Glomerular endothelial cell (primary cell): ENCODE measurements around the gene EPS15. TPM values are rescaled to one million over a fixed set of nuclear protein-coding genes. Genes with fewer than 3 reads are reported as not detected.
"Not testable (repeated sequence)": the region's sequence is repeated elsewhere in the genome, so short reads cannot be mapped to it uniquely, and the experiment has no call there.

ENCODE experiments used
- DNase-seq: peaks from one replicate; pipeline ENCODE4 v3.0.0-alpha.2; 2011; ENCODE audit warnings: low read depth, low spot score; ENCODE audit errors: extremely low read depth
- total RNA-seq: library from RNA; depleted of rRNA; stranded (reverse); fragments of >200 nt; gene quantifications from 2 replicates; pipeline ENCODE4 v1.2.3, GENCODE V29; 2015

Gene EPS15
- total RNA-seq, 1 donor from 2014 or later: 37.7 TPM

DNA sequence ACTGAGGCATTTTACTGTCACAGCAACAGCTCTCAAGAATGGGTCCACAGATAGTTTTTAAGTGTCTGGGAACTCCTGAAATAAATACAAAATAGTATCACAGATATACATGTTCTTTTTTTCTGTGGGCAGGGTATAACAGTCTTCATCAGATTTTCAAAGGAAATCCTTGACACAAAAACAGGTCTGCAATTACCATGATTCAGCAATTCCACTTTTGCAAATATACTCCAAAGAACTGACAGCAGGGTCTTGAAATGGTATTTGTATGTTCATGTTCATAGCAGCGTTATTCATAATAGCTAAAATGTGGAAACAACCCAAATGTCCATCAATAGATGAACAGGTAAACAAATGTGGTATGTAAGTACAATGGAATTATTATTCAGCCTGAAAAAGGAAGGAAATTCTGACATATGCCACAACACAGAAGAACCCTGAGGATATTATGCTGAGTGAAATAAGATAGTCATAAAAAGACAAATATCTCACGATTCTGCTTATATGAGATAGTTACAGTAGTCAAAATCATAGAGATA, 85.0 kb downstream of the EPS15 start:
- DNase-seq: no peak

DNA sequence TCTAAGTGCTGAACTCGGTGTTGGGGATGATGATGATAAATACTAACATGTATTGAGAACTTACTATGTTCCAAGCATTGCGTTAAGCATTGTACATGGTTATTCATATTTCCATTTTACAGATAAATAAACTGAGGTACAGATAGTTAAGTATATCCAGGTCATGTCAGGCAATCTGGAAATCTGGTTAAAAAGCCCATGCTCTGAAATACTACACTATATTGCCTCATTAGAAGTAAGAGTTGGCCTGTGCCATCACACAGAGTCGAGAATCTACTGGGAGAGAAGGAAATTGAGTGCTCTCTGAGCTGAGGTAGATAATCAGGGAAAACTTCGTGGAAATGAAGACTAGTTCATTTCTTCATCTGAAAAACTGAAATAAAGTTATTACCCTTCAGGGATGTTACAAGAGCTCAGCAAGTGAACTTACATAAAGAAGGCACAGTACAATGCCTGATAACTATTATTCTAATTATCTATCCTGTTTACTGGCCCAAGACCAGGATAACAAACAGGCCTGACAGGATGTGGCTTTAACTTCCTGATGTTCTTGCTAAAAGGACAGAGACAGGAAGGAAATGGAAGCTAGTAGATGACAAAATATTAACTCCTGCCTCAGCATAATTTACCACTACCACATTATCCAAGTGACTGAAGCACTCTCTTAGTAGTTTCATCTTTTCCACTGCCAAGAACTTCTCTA, 85.6 kb downstream of the EPS15 start:
- DNase-seq: no peak

DNA sequence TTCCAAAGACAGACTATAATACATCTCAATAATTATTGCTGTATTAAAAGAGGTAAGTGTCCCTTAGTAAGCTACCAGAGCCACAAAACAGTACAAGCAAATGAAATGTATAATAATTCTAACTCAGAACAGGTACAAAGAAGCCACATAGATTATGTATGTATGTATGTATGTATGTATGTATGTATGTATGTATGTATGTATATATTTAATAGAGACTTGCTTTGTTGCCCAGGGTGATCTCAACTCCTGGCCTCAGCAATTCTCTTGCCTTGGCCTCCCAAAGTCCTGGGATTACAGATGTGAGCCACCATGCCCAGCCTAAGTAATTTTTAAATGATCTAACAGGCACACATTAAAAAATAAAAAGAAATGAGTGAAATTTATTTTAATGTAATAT, 86.9 kb downstream of the EPS15 start:
- no peak for DNase-seq

DNA sequence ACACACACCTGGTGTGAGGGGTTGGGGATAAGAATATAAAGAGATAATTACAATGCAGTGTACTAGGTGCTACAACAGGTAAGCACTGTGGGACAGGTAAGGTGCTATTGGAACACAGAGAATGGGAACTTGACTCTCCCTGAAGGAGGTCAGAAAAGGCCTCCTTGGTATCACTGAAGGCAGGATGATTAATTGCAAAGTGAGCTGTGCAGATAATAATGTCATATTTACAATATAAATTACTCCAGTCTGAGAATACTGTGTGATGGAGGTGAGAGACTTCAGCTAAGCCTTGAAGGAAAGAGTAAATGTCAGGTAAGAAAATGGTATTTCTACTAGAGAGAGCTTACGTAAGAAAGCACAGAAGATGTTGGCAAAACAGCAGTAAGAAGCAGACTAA, 91.6 kb downstream of the EPS15 start:
- no peak for DNase-seq

DNA sequence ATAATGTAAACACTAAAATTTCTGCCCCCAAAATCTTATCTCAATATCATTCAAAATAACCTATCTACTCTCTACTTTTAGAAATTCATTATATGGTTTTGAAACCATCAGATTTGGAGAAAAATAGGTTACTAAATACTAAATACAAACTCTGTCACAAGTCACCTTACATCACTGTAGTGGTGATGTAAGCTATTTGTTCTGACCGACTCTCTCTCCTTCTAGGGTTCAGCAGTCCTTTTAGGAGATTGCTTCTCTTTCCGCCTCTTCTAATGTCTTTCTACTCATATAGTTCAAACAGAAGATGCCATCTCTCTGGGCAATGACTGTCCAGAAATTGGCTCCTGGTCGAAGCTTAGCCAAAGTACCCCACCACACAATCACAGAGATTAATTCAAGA, 93.1 kb downstream of the EPS15 start:
- no peak for DNase-seq

DNA sequence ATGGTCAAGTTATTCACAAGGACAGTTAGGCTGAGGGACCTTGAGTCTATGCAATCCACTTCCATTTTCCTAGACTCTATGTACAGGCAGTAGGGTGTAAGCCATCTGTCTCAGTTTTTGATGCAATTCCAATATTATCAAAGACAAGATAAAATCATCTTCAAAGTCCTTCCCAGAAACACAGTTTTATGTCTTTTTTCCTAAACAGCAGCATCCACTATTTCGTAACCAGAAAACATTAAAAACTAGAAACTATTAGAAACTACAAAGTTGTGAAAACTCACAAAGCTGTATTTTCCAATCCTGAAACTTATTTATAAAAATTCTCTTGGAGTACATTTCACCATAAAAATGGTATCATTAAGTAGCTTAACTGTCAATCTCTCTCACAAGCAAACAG, 93.8 kb downstream of the EPS15 start:
- no peak for DNase-seq

DNA sequence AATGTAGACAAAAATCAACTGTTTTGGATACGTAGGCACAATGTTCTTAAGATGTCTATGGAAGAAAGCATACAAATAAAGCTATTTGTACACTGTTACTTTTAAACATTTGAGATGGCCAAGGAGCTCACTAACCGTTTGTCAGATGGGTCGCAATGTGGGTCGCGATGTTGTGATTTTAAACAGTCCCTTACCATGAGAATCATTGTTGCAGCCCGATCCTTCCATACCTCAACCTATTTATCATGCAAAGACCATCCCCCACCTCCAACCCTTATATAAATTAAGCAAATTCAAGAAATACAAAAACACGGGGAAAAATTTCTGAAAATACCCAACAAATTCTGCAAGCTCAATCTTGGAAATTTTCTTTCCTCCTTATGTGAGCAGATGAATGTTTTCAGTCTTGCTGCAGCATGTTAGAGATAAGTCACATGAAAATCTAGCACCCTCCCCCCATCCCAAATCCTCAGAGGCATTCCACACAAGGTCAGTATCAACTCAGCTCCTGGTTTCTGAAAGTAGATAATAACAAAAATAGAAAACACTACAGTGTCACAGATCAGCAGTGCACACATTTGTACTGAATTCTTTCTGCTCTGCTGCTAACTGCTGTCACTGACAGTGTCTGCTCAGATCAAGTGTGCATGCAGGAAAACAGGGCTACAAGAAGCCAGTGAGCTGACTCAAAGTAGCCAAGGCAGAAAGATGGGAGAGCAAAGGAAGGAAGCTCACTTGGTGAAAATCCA, 95.8 kb downstream of the EPS15 start:
- no peak for DNase-seq

DNA sequence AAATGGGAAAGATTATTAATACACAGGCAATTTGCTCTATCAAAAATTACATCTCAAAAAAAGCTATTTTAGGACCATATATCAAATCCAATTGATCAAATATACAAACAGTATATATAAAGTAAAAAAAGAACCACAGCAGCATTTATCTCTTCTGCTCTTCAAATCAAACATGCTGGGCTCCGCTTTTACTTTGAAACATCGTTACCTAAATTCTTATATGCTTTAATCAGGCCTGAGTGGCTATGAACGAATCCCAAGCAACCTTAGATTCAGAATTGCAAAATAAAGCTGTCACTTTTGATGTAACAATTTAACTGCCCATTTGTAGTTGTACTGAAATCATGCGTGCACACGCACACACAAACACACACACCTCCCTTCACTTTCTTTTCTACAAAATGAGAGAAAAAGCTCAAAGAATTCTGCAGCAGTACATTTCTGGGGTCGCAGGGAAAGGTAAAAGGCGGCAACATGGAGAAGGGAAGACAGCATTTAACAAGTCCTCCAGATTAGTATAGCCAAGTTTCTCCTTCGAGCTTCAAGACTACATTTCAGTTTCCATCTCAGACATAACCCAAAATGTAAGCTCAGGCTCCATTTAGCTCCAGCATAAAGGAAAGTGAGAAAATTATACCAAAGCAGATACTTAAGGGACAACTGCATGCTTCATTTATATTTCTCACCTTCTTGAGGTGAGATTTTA, 96.5 kb downstream of the EPS15 start:
- no peak for DNase-seq

DNA sequence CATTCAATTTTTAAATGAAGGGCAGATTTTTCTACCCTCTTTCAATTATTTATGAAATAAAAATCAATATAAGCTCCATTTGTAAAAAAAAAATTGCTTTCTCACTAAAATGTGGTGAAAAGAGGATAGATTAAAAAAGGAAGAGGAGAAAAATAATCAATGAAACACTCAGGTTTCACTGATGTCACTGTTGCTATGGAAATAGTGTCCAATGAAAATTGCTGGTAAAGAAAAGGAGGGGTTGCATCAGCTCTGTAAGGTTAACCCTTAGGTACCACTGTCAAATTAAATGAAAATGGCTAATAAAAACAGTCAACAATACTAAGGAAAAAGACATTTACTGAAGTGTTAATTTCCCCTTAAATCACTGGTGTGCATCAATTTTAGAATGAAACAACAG, 97.1 kb downstream of the EPS15 start:
- no peak for DNase-seq

DNA sequence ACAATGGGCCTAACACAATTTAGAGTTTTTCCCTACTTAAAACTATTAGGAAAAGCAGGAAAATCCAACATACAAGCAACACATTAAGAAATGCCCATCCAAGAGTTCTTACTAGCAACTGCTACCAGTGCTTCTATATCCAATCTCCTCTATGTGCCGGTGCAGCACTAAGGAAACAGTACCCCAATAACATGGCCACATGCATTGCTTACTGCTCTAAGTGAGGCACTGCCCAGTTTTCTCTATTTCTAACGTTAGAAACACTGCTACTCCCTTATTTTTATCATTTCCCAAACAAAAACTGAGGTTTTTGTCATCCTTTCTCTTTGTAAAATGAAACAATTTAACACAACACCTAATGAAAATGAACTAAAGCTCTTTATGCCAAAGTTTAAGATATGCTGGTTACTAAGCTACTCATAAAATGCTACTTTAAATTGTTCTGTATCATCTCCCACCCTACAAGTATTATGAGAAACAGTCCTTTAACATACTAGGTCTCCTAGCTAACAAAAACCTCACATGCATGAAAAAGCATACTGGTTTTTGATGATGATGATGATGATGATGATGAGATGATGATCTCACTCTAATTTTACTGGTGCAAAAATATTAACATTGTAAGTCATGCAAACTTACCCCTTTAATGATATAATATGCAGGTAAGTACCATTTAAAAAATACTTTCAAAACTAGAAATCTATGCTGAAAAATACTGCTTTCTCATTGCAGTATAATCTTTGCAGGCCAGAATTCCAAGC, 98.0 kb downstream of the EPS15 start:
- DNase-seq: no peak

DNA sequence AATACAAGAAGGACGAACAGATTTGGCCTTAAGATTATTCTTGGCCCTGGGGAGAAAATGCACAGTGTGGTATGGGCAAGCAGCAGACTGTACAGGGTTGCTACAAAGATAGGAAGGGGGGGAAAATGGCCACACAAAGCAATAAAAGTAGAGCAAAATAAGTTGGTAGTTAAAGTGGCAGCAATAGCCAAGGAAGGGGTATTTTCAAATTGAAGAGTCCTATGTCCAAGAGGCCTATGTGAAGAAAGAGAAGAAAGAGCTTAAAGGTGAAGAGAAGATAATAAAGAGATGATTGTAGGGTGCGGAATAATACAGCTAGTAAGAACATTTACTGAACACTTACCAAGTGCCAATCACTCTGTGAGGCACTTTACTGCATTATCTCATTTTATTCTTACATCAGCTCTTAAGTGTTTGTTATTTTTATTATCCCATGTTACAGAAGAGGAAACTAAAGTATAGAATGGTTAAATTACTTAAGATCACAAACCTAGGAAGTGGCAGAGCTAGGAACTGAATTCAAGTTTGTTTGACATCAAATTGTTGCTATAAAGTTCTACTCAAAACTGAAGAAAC, 100.6 kb downstream of the EPS15 start:
- no peak for DNase-seq

DNA sequence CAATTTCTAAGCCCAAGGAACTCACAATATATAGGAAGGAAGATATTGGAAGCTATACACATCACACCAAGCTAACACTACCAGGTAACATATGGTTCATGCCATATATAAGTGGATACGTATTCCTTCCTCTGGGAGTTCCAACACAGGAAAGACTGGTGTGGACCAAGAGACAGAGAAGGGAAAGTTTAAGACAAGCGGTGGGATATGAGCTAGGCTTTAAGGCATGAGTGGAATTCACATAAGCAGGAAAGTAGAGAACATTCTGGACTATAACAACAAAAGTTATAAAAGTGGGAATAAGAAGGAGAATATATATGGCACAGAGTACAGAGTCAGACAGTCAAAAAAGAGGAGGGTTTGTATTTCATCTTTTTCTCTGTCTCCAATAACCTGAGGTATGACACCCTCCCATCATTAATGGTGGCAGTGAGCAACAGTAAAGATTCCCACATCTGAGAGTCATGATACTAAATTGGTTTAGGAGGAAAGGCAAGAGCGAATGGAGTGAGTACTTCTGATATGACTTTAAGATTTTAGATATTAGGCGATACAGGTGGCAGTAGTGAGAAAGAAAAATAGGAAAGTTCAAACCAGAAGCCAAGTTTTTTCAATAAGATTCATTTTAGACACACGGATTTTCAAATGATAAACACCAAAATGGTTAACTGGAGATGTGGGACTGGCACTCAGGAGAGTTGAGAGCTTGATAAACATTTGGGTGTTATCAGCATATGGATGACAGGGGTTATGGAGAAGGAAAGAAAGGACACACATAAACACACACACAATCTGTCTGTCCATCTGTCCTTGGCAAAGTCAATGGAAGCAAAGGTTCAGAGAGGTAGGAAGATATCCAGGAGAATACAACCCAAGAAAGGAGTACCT, 101.3 kb downstream of the EPS15 start:
- no peak for DNase-seq

DNA sequence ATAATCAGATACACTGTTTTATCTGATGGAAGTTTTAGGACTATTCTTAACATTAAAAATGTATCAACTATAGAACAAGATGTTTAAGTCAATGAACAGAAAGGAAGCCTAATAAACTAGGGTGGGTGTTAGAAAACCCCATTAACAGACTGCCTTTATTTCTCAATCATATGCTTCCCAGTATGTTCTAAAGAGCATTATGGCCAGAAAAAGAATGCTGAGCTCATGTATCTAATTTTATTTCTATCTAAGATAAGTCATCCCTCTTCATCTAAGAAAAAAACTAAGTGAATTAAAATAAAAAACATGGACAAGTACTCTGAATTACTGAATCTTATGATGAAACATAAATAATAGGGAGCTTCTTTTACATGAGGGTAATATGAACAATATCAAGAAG, 102.2 kb downstream of the EPS15 start:
- no peak for DNase-seq

DNA sequence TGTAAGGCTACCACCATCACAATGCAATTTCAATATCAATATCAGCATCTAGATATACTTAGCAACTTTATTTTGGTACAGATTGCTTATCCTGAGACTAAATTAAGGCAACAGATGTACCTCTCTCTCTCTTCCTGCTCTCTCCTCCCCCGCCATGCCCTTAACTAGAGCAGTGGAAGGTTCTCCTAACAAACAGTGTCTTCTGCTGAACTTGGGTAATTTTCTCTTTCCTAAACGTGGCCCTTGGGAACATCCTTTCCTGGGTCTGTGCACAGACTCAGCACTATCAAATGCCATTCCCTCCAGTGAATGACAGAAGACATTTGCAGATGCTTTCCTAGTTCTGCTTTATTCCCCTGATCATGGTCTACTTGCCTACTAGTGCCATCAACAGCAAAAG, 103.1 kb downstream of the EPS15 start:
- no peak for DNase-seq

DNA sequence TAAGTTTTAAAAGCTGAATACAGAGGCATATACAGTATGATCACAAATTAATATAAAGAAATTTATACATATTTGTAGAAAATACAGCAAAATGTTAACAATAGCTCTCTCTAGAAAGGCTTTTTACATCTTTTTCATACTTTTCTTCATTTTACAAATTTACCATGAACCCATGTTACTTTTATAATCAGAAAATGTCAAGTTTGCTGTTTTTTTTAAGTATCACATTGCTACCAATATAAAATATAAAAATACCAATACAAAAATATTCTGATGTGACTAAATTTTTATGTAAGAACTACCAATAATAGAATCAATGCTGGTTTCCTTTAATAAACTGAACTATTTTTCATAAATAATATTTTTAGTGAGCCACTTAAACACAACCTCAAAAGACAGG, 104.3 kb downstream of the EPS15 start:
- DNase-seq: no peak

DNA sequence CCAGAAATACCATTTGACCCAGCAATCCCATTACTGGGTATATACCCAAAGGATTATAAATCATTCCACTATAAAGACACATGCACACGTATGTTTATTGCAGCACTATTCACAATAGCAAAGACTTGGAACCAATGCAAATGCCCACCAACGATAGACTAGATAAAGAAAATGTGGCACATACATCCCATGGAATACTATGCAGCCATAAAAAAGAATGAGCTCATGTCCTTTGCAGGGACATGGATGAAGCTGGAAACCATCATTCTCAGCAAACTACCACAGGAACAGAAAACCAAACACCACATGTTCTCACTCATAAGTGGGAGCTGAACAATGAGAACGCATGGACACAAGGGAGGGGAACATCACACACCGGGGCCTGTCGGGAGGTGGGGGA, 107.2 kb downstream of the EPS15 start:
- DNase-seq: not testable (repeated sequence)

DNA sequence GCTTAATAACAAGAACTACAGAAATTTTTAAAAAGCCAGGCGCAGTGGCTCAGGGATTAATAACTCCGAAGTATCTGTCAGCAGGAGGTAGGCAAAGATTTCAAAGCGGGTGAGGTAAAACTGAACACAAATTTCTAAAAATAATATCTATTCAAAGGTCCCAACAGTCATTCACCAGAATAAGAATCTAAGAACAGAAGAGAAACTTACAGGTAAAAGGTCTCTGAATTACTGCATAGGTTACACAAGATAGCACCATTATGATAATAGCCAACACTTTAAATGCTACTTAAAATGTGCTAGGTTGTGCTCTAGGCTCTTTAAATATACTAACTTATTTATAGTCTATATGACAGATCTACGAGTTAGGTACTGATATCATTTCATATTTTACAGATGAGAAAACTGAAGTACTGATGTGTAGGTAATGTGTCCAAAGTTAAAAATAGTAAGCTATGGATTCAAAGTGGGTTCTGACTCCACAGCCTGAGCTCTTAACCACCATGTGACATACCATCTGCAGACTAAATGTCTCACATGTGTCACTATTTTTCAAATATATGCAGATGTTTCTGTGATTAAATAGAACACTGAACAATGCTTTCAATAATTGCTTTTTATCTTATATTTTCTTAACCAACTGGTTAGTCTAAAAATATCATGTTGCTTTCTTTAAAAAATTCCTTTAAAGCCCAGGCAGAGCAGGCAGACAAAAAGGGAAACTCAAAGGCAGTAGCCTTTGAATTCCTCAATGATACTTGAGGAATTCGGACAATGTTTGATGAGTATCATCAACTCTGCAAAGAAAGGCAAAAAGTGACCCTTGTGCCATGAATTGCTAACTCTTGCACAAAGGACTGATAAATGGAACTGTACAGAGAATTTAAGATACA, 108.3 kb downstream of the EPS15 start:
- DNase-seq: no peak

DNA sequence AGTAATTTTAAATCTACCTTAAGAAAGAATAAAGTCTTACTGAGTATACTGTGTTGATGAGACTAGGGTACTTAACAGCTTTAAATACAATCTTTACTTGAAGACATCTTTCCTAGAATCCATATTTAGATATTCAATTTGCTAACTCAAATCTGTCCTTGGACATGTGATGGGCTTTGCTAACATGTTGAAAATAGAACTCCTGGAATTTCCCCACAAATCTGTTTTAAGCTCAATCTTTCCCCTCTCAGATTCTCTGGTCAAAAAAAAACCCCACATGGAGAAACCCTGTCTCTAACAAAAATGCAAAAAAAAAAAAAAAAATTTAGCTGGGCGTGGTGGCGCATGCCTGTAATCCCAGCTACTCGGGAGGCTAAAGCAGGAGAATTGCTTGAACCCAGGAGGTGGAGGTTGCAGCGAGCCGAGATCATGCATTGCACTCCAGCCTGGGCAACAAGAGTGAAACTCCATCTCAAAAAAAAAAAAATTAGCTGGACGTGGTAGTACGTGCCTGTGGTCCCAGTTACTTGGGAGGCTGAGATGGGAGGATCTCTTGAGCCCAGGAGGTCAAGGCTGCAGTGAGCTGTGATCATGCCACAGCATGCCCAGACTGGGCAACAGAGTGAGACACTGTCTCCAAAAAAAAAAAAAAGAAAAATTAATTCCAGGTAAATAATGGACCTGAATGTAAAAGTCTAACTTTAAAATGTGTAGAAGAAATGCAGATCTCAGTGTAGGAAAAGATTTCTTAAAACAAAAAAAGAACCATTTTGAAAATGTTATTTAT, 109.1 kb downstream of the EPS15 start:
- not testable (repeated sequence) for DNase-seq
